ENCODE measurements around the gene DPF3.
"Not testable (repeated sequence)": the region's sequence is repeated elsewhere in the genome, so short reads cannot be mapped to it uniquely, and the experiment has no call there.

The DPF3 gene

GRCh38 chr14:72758993-72759392, 134.9 kb downstream of the DPF3 start:
- FAIRE-seq = no peak

DNA sequence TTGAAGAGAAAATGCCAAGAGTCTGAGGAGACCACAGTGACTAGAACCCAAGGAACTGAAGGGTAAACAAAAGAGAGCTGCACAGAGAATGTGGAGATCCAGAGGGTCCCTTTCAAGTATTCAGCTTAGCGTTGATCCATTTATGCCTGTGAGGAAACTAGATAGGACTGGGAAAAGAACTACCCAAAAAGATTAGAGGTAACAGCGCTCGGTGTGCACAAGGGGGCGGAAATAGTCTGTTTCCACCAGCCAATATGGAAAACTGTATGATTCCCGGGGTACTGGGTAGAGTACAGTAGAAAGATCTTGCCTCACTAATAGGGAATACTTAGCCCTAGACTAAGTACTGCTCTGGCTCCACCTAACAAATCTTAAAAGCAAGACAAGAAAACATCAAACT, 135.5 kb downstream of the DPF3 start:
- FAIRE-seq = no peak

- no peak for FAIRE-seq
Measured at GRCh38 chr14:72756967-72757366, 136.9 kb downstream of the DPF3 start.

DNA sequence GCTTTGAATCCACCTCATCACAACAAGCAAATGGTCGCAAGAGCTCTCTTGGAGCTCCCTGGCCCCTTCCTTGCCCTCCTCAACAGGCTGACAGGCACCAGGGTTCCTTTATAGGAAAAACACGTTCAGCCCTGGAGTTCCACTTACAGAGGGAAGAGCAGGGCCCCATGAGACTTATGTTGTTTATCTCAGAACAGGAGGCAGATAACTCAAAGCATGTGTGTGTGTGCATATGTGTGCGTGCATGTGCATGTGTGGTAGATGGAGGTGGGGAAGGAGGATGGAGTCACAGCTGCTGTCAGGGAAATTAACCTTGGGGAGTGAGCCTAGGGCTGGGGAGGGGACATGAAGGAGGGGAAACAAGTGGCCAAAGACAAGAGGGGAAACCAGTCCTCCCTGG, 138.1 kb downstream of the DPF3 start:
- FAIRE-seq = no peak

- FAIRE-seq = no peak
Measured at GRCh38 chr14:72754949-72755348, 139.0 kb downstream of the DPF3 start.

- no peak for FAIRE-seq
Measured at GRCh38 chr14:72753879-72754400, 140.0 kb downstream of the DPF3 start.

- no peak for FAIRE-seq
Measured at GRCh38 chr14:72753044-72753710, 140.7 kb downstream of the DPF3 start.

DNA sequence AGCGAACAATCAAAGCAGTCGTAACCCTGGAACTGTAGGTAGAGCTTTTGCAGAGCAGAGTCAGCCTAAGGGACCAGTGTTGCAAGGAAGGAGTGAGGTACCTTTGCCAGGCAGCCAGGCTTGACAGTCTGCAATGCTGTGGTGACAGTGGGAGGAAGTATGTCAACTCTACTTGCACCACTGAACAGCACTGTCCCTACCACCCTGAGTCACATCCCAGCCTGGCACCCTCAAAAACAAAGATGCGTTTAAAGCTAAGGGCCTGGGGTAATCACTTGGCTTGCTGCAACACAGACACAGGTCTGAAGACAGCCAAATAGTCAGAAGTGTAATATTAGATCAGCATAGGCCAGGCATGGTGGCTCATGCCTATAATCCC, 141.9 kb downstream of the DPF3 start:
- no peak for FAIRE-seq

DNA sequence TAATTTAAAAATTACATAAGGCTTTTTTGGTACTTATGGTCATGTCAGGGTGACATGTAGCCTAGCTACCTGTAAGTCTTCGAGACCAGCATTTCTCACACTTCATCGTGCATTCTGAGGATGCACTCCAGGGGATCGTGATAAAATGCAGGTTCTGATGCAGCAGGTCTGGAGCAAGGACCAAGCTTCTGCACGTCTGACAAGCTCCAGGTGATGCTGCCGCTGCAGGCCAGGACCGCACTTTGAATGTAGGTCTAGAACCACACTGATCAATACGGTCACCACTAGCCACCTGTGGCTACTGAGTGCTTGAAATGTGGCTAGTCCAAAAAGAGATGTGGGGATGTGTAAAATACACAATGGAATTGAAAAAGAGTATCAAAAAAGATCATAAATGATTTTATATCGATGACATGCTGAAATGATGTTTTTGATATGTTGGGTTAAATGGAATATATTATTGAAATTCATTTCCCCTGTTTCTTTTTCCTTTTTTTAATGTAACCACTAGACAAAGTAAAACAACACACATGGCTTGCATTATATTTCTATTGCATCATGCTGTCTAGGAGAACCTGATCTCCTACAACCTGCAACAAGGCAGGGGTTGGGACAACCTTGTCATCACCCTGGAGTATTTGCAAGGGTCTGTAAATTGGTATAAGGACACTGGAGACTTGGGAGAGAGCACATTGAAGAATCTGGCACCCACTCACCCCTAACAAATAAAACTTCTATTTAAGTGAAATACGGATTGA, 142.4 kb downstream of the DPF3 start:
- FAIRE-seq = no peak

DNA sequence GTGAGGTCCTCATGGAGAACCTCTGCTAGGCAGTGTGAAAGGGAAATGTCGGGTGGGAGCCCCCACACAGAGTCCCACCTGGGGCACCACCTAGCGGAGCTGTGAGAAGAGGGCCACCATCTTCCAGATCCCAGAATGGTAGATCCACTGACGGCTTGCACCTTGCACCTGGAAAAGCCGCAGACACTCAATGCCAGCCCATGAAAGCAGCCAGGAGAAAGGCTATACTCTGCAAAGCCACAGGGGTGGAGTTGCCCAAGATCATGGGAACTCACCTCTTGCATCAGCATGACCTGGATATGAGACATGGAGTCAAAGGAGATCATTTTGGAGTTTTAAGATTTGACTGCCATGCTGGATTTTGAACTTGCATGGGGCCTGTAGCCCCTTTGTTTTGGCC, 145.0 kb downstream of the DPF3 start:
- not testable (repeated sequence) for FAIRE-seq

DNA sequence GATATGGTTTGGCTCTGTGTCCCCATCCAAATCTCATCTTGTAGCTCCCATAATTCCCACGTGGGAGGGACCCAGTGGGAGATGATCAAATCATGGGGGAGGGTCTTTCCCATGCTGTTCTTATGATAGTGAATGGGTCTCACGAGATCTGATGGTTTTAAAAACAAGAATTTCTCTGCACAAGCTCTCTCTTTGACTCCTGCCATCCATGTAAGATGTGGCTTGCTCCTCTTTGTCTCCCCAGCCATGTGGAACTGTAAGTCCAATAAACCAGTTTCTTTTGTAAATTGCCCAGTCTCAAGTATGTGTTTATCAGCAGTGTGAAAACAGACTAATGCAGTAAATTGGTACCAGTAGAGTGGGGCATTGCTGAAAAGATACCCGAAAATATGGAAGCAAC, 146.2 kb downstream of the DPF3 start:
- no peak for FAIRE-seq

DNA sequence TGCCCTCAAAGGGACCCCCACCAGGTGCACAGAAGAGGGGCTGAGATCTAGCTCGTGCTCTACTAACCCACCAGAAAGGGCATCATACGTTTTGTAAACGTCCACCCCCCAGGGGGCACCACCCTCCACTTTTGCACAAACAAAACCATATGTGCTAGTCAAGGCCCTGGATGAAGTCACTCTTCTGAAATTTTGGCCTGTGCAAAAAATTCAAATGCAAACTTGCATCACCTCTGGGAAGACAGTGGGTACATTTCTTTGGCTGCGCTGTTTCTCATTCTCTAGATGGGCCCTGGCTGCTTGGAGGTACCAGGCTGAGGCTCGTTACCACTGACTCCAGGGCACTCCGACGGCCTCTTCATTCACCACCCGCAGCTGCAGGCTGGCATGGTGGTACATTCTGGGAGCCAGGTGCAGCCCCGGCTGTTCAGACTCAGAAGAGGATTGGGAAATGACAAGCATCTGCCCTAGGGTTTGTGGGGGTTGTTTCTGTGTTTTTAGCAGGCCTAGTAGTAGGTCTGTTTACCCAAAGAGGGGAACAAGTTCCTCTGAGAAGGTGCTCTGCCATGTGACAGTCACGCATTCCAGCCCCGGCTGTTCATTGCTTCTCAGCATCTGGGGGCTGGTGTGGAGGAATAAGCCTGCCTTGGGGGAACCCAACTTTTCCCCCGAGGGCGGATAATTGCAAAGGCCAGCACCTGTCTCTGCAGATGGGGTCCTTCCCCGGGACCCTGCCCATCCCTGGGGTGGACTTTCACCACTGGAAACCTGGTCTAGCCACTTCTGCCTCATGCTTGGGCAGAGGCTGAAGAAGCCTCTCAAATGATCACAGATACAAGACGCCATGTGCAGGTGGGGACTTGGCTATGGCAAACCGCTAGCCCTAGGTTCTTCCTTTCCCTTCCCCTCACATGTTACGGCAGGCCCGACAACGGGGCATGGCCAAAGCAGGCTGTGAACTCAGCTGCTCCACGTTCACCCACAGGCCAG, 147.6 kb downstream of the DPF3 start:
- no peak for FAIRE-seq

DNA sequence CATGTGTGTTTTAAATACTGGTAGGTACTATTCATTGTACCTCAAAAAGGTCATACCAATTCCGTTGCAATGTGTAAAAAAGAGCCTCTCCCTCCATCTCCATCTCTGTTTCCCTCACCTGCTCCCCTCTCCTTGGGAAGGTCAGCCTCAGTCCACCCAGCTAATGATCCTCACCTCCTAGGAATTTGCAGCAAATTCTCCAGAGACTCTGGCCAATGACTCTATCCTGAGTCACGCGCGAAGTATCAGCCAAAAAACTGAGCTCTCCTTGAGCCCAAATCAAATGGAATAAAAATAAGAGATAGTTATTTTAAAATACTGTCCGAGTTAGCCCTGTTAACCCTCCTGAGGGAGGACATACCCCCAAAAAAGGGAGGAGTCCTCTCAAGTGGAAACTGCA, 148.4 kb downstream of the DPF3 start:
- FAIRE-seq = no peak

- no peak for FAIRE-seq
Measured at GRCh38 chr14:72744416-72745120, 149.3 kb downstream of the DPF3 start.

DNA sequence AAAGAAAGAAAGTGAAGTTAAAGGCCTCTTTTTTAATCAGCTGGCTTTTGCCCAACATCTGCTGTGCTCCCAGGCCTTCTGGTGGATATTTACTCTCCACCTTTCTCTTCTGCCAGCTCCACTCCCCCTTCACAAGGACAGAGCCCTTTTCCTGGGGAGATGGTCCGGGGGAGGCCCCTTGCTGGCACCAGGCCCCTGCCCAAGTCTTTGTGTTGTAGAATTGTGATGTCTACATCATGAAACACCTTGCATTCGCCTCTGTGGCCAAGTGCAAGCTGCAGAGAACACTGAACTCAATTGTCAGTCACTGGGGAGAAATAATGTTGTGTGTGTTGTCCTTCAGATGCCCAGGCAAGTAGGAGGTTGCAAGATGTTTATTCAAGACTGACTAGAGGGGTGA, 150.3 kb downstream of the DPF3 start:
- FAIRE-seq = no peak

GRCh38 chr14:72742838-72743195, 151.1 kb downstream of the DPF3 start:
- FAIRE-seq = no peak

- no peak for FAIRE-seq
Measured at GRCh38 chr14:72742118-72742837, 151.6 kb downstream of the DPF3 start.

- FAIRE-seq = no peak
Measured at GRCh38 chr14:72741826-72742117, 152.1 kb downstream of the DPF3 start.

- FAIRE-seq = no peak
Measured at GRCh38 chr14:72740966-72741825, 152.7 kb downstream of the DPF3 start.

GRCh38 chr14:72740504-72740961, 153.4 kb downstream of the DPF3 start:
- no peak for FAIRE-seq

All from colon (tissue), 2 donors.